Measurements from ENCODE around the gene RAB18. TPM values are rescaled to one million over a fixed set of nuclear protein-coding genes. Genes with fewer than 3 reads are reported as not detected.

Gene RAB18
- total and polyA plus RNA-seq, 2 of the 8 experiments (the other 6 are each of a cell fraction or from before 2014, with no cell fraction given): 14.7 to 69.7 TPM

- no peak for FAIRE-seq
- POLR2A ChIA-PET (ENCODE audit: partially characterized antibody): no interaction called here
- H3K27me3 ChIP-seq (replicated peaks in 1 of 4; ENCODE audit: control insufficient read depth in 3 of 4, extremely low read depth in 1 of 4, insufficient read depth in 3 of 4, low read length in 3 of 4): no peaks in the 10 kb centered on the region
These were observed 32.3 kb downstream of the RAB18 start for GRCh38 chr10:27536437-27536836.

More at GRCh38 chr10:27536437-27536836, 32.3 kb downstream of the RAB18 start:
- H4K91ac ChIP-seq (replicated peaks; ENCODE audit: insufficient read length, low read length): no peak overlapping the region
- peaks cover 0 to 26% (median 4%) of the 10 kb centered on the region in 4 experiments; a peak in 3 of 8 replicates for H3K36me3 ChIP-seq (ENCODE audit: control insufficient read depth in 2 of 4, insufficient read depth in 4 of 4, low read length in 3 of 4)
- no peaks in the 10 kb centered on the region for H3K23me2 ChIP-seq (ENCODE audit: low read depth, low read length)
- H3K56ac ChIP-seq (replicated peaks; ENCODE audit: insufficient read length, low read depth, low read length): no peak overlapping the region
- no peak overlapping the region for H3K4ac ChIP-seq (replicated peaks; ENCODE audit: insufficient read length, low read depth, low read length)
- CTCF ChIA-PET (ENCODE audit: partially characterized antibody): interaction anchor here (1.4 kb wide), 1 partner anchor 857 kb away, joined by 3 read pairs; no protein-coding TSS in a partner anchor
- H3K4me3 ChIP-seq (ENCODE audit: extremely low read depth in 1 of 4, insufficient read depth in 2 of 4, low read depth in 3 of 4, low read length in 4 of 4): no peak overlapping the region
- H2BK120ac ChIP-seq (replicated peaks; ENCODE audit: low read depth, low read length): no peak overlapping the region
- TF ChIP-seq CBX5 (IDR thresholded peaks at IDR 0.05; ENCODE audit: low read depth, low read length) (no peak), SUZ12 (IDR thresholded peaks at IDR 0.05; ENCODE audit: low read length) (no peak), MAFK (IDR thresholded peaks at IDR 0.05; ENCODE audit: low read depth, low read length) (no peak), FOSL1 (IDR thresholded peaks at IDR 0.05; ENCODE audit: insufficient read depth, low read depth, low read length) (no peak), EZH2 (IDR thresholded peaks at IDR 0.05; ENCODE audit: low read depth, low read length, severe bottlenecking) (no peak), CTCF (IDR thresholded peaks at IDR 0.05; ENCODE audit: control extremely low read depth in 1 of 3, insufficient read depth in 1 of 3, low read depth in 1 of 3, low read length in 3 of 3) (no peak)
- H2BK12ac ChIP-seq (ENCODE audit: low read depth, low read length): no peak overlapping the region
- no peak overlapping the region for H2AK5ac ChIP-seq (ENCODE audit: low read depth, low read length)
- no peak overlapping the region for H3K18ac ChIP-seq (ENCODE audit: extremely low read depth, low read length)
- H3K9me3 ChIP-seq (ENCODE audit: insufficient read depth in 2 of 2, low read depth in 1 of 2, low read length in 1 of 2): no peaks in the 10 kb centered on the region
- H4K8ac ChIP-seq (ENCODE audit: extremely low read depth, insufficient read depth, low read length): no peak overlapping the region
- no peak overlapping the region for H3K9ac ChIP-seq (replicated peaks in 1 of 4; ENCODE audit: extremely low read depth in 1 of 4, low read depth in 3 of 4, low read length in 3 of 4)
- H4K20me1 ChIP-seq (replicated peaks in 1 of 2; ENCODE audit: control insufficient read depth in 1 of 2, insufficient read depth in 2 of 2, low read length in 2 of 2): no peaks in the 10 kb centered on the region
- no peak overlapping the region for H3K23ac ChIP-seq (ENCODE audit: insufficient read length)
- no peak overlapping the region for H3K14ac ChIP-seq (ENCODE audit: insufficient read length)
- no peaks in the 10 kb centered on the region for H3K79me2 ChIP-seq (ENCODE audit: control insufficient read depth in 1 of 2, insufficient read depth in 2 of 2, low read length in 2 of 2)
- no peak for DNase-seq (ENCODE audit: low read depth in 1 of 2, low spot score in 2 of 2)
- no peak overlapping the region for H4K5ac ChIP-seq (ENCODE audit: insufficient read length, low read depth, low read length)
- no peak overlapping the region for H2AFZ ChIP-seq (ENCODE audit: low read length)
- no peak overlapping the region for H3K27ac ChIP-seq (ENCODE audit: low read depth, low read length)
- H2BK5ac ChIP-seq (ENCODE audit: low read depth, low read length): no peak overlapping the region
- H2BK15ac ChIP-seq (ENCODE audit: low read length): no peak overlapping the region
- H3K79me1 ChIP-seq (ENCODE audit: low read depth, low read length): no peaks in the 10 kb centered on the region; the same call in 1 of the 2 replicates
- peaks cover 0 to 7% (median 0%) of the 10 kb centered on the region in 4 experiments; a peak in 1 of 7 replicates for H3K4me1 ChIP-seq (replicated peaks in 1 of 4; ENCODE audit: control insufficient read depth in 3 of 4, insufficient read depth in 4 of 4, low read length in 3 of 4)
- H2BK20ac ChIP-seq (ENCODE audit: low read length): no peak overlapping the region
- H3K4me2 ChIP-seq (ENCODE audit: insufficient read depth in 1 of 2, low read depth in 2 of 2, low read length in 2 of 2): no peak overlapping the region
